Loucy (cell line): Measurements from ENCODE around the gene SLC9A1.

Source experiments
- CTCF ChIP-seq: fragments of 200-600 bp; sonication (generic); conservative IDR thresholded peaks from 2 replicates; pipeline ENCODE4 v1.5.1; 2014; ENCODE audit warnings: mild to moderate bottlenecking, antibody characterized with exemption, low read length
- EZH2phosphoT487 ChIP-seq: fragments of 200-600 bp; IDR thresholded peaks from 2 replicates; pipeline ENCODE4 v1.6.1; 2018; ENCODE audit warnings: antibody characterized with exemption, mild to moderate bottlenecking, moderate library complexity, borderline replicate concordance

GRCh38 chr1:27136236-27136551, 18.7 kb downstream of the SLC9A1 start:
- TF ChIP-seq EZH2phosphoT487 (no peak), CTCF (no peak)
